Ovary (tissue), 3 donors: ENCODE results near the gene NUDCD3.

Source experiments
- EP300 ChIP-seq: sonication (generic); formaldehyde crosslinking; IDR thresholded peaks from one replicate; pipeline ENCODE4 v1.6.1; 2017; ENCODE audit warnings: antibody characterized with exemption
- POLR2A ChIP-seq: fragments of 450-650 bp; IDR thresholded peaks from one replicate; pipeline ENCODE4 v1.6.1; 2017; ENCODE audit warnings: antibody characterized with exemption, mild to moderate bottlenecking, moderate library complexity
- TF ChIP-seq, protein P1 (sequence below), 3 donors: fragments of 450-650 bp in 2 of 3; fragments of 200-600 bp in 1 of 3; IDR thresholded peaks; one replicate each; pipeline versions ENCODE4 v1.5.1 to v1.8.0; 2016 to 2022; ENCODE audit warnings: antibody characterized with exemption in 3 of 3, mild to moderate bottlenecking in 1 of 3
- donor health status: DM: no; HTN: no; CAD: no.

DNA sequence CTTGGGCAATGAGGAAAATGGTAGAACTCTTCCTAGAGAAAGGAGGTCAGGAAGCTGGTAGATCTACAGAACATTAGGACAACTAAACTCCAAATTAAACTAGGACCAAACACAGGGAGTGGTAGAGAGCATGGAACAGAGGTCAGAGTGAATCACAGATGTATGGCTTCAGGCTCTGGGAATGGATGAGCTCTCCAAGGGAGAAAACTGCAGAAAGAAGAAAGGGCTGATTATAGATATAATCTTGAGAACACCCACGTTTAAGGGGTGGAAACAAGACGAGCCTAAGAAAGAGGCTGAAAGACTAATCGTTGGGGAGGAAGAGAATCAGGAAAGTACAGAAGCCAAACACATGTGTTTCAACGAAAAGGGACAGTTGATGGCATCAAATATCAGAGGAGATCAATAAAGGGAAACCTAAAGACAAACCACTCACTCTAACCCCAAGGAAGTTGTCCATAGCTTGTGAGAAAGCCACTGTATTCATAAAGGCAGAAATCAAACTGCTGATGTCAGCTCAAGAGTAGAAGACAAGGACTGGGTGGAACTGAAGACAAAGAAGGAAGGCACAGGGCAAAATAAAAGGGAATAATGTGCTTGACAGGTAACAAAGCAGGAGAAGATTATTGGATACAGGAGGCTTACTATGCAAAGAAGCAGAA lies 41.4 kb downstream of the NUDCD3 start:
- TF ChIP-seq, protein P1, sequence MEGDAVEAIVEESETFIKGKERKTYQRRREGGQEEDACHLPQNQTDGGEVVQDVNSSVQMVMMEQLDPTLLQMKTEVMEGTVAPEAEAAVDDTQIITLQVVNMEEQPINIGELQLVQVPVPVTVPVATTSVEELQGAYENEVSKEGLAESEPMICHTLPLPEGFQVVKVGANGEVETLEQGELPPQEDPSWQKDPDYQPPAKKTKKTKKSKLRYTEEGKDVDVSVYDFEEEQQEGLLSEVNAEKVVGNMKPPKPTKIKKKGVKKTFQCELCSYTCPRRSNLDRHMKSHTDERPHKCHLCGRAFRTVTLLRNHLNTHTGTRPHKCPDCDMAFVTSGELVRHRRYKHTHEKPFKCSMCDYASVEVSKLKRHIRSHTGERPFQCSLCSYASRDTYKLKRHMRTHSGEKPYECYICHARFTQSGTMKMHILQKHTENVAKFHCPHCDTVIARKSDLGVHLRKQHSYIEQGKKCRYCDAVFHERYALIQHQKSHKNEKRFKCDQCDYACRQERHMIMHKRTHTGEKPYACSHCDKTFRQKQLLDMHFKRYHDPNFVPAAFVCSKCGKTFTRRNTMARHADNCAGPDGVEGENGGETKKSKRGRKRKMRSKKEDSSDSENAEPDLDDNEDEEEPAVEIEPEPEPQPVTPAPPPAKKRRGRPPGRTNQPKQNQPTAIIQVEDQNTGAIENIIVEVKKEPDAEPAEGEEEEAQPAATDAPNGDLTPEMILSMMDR (IDR thresholded peaks at IDR 0.05): no peak
- TF ChIP-seq POLR2A (no peak), EP300 (no peak)
